Liver (tissue), 9 donors: ENCODE results near the gene CDH7. TPM values are rescaled to one million over a fixed set of nuclear protein-coding genes. Genes with fewer than 3 reads are reported as not detected.
A peak's percentile ranks its signal among the peaks of the same experiment; 100 is the strongest.

Experiments used
- DNase-seq: peaks from one replicate; pipeline ENCODE4 v3.0.0-alpha.2; 2017; ENCODE audit warnings: low spot score
- H3K27ac ChIP-seq, 2 donors: one replicate each; pipeline ENCODE4 v1.7.0; 2013; ENCODE audit warnings: inconsistent platforms in 2 of 2, low read length in 2 of 2, control low read depth in 1 of 2, low read depth in 1 of 2, mild to moderate bottlenecking in 1 of 2
- H3K27me3 ChIP-seq, 4 donors: one replicate each; pipeline versions ENCODE4 v1.6.1 to v1.7.0; 2013; ENCODE audit warnings: low read length in 3 of 4, inconsistent platforms in 1 of 4, mild to moderate bottlenecking in 1 of 4, moderate library complexity in 1 of 4; ENCODE audit not compliant: control insufficient read depth in 4 of 4, insufficient read depth in 4 of 4
- H3K36me3 ChIP-seq, 4 donors: one replicate each; pipeline versions ENCODE4 v1.6.1 to v1.7.0; 2013; ENCODE audit warnings: low read length in 3 of 4, mild to moderate bottlenecking in 3 of 4, low read depth in 1 of 4, moderate library complexity in 1 of 4; ENCODE audit not compliant: control insufficient read depth in 4 of 4, insufficient read depth in 3 of 4
- H3K4me1 ChIP-seq, 4 donors: one replicate each; pipeline versions ENCODE4 v1.6.1 to v1.7.0; 2013; ENCODE audit warnings: low read length in 3 of 4, mild to moderate bottlenecking in 3 of 4, moderate library complexity in 1 of 4; ENCODE audit not compliant: control insufficient read depth in 4 of 4, insufficient read depth in 4 of 4
- H3K4me3 ChIP-seq, 3 donors: one replicate each; pipeline versions ENCODE4 v1.6.1 to v1.7.0; 2013; ENCODE audit warnings: low read length in 3 of 3, control low read depth in 1 of 3, low read depth in 1 of 3, mild to moderate bottlenecking in 1 of 3
- H3K9ac ChIP-seq, 2 donors: one replicate each; pipeline ENCODE4 v1.7.0; 2013; ENCODE audit warnings: low read length in 2 of 2, mild to moderate bottlenecking in 2 of 2, moderate library complexity in 2 of 2, control low read depth in 1 of 2, low read depth in 1 of 2
- H3K9me3 ChIP-seq, 4 donors: one replicate each; pipeline versions ENCODE4 v1.6.1 to v1.7.0; 2013; ENCODE audit warnings: low read length in 3 of 4; ENCODE audit not compliant: control insufficient read depth in 4 of 4
- ATF3 ChIP-seq: IDR thresholded peaks from 2 replicates; pipeline ENCODE4 v1.6.1; 2016; ENCODE audit warnings: antibody characterized with exemption
- CTCF ChIP-seq: fragments of 150-350 bp; IDR thresholded peaks from 2 replicates; pipeline ENCODE4 v1.5.1; 2017; ENCODE audit warnings: improper control_type of control experiment, low read depth, low read length; ENCODE audit not compliant: missing input control
- EGR1 ChIP-seq, 2 donors: IDR thresholded peaks; 2 replicates each; pipeline ENCODE4 v1.6.1; 2016 to 2018; ENCODE audit warnings: antibody characterized with exemption in 2 of 2, low read depth in 2 of 2
- FOXA1 ChIP-seq: IDR thresholded peaks from 2 replicates; pipeline ENCODE4 v1.6.1; 2016; ENCODE audit warnings: antibody characterized with exemption
- GABPA ChIP-seq, 2 donors: IDR thresholded peaks in 1 of 2; conservative IDR thresholded peaks in 1 of 2; 2 replicates each; pipeline ENCODE4 v1.6.1; 2016; ENCODE audit warnings: antibody characterized with exemption in 2 of 2, mild to moderate bottlenecking in 1 of 2, moderate library complexity in 1 of 2
- NR2F2 ChIP-seq: IDR thresholded peaks from 2 replicates; pipeline ENCODE4 v1.6.1; 2016; ENCODE audit warnings: antibody characterized with exemption
- RAD21 ChIP-seq, 2 donors: IDR thresholded peaks; 2 replicates each; pipeline ENCODE4 v1.6.1; 2016; ENCODE audit warnings: antibody characterized with exemption in 2 of 2, mild to moderate bottlenecking in 2 of 2
- RXRA ChIP-seq, 2 donors: IDR thresholded peaks; 2 replicates each; pipeline ENCODE4 v1.6.1; 2017 to 2018; ENCODE audit warnings: antibody characterized with exemption in 2 of 2, mild to moderate bottlenecking in 1 of 2
- WGBS: extraction: QIAGEN DNeasy Blood & Tissue Kit; methylation state at CpG from one replicate; pipeline ENCODE4 v1.1.7; 2013; 5-methylcytosine and 5-hydroxymethylcytosine counted together
- polyA plus RNA-seq, 2 donors: library from polyadenylated mRNA; stranded (reverse) in 1 of 2; unstranded in 1 of 2; fragments of 200-250 nt in 1 of 2; fragments of >200 nt in 1 of 2; fragmentation: Nextera tagmentation in 1 of 2; extraction: Ambion mirVana in 1 of 2; gene quantifications; one replicate each; pipeline versions ENCODE4 v1.2.1 to v1.2.3, GENCODE V29; 2013 to 2015
- total RNA-seq, 2 donors: library from RNA; depleted of rRNA; stranded (reverse); fragments of >200 nt; gene quantifications; one replicate each; pipeline ENCODE4 v1.2.3, GENCODE V29; 2014
- TF ChIP-seq, protein P1 (sequence below): IDR thresholded peaks from 2 replicates; pipeline ENCODE4 v1.6.1; 2016; ENCODE audit warnings: antibody characterized with exemption
- TF ChIP-seq, protein P2 (sequence below): IDR thresholded peaks from 2 replicates; pipeline ENCODE4 v1.6.1; 2016; ENCODE audit warnings: antibody characterized with exemption, mild to moderate bottlenecking
- donor health status: healthy.
- donor health status: healthy.
- donor health status: healthy.
- donor health status: healthy.
- donor health status: healthy.

The CDH7 gene
- total and polyA plus RNA-seq, 4 donors = under 0.01 TPM; not detected in 3

GRCh38 chr18:65934874-65935273, 184.1 kb downstream of the CDH7 start (continued):
- TF ChIP-seq, protein P1, sequence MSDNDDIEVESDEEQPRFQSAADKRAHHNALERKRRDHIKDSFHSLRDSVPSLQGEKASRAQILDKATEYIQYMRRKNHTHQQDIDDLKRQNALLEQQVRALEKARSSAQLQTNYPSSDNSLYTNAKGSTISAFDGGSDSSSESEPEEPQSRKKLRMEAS = no peak
- TF ChIP-seq GABPA (IDR thresholded peaks at IDR 0.05 in 1 of 2, conservative IDR thresholded peaks at IDR 0.05 in 1 of 2) = no peak

DNA sequence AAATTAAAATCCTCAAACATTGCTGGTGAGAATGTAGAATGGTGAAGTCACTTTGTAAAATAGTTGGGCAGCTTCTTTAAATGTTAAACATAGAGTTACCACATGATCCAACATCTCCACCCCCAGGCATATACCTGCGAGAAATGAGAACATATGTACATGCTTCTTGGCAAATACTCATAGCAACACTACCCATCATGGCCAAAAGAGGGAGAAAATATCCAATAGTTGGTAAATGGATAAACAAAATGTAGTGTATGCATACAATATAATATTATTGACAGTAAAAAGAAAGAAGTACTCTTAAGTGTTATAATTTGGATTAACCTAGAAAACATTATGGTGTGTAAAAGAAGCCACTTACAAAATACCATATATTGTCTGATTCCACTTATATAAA, 185.9 kb downstream of the CDH7 start:
- no peak overlapping the region for H3K9ac ChIP-seq
- TF ChIP-seq RAD21 (IDR thresholded peaks at IDR 0.05) (no peak), GABPA (IDR thresholded peaks at IDR 0.05 in 1 of 2, conservative IDR thresholded peaks at IDR 0.05 in 1 of 2) (no peak), NR2F2 (no peak), CTCF (peak; percentile 4), RXRA (IDR thresholded peaks at IDR 0.05) (no peak)
- TF ChIP-seq, protein P1 = no peak
- TF ChIP-seq, protein P2, sequence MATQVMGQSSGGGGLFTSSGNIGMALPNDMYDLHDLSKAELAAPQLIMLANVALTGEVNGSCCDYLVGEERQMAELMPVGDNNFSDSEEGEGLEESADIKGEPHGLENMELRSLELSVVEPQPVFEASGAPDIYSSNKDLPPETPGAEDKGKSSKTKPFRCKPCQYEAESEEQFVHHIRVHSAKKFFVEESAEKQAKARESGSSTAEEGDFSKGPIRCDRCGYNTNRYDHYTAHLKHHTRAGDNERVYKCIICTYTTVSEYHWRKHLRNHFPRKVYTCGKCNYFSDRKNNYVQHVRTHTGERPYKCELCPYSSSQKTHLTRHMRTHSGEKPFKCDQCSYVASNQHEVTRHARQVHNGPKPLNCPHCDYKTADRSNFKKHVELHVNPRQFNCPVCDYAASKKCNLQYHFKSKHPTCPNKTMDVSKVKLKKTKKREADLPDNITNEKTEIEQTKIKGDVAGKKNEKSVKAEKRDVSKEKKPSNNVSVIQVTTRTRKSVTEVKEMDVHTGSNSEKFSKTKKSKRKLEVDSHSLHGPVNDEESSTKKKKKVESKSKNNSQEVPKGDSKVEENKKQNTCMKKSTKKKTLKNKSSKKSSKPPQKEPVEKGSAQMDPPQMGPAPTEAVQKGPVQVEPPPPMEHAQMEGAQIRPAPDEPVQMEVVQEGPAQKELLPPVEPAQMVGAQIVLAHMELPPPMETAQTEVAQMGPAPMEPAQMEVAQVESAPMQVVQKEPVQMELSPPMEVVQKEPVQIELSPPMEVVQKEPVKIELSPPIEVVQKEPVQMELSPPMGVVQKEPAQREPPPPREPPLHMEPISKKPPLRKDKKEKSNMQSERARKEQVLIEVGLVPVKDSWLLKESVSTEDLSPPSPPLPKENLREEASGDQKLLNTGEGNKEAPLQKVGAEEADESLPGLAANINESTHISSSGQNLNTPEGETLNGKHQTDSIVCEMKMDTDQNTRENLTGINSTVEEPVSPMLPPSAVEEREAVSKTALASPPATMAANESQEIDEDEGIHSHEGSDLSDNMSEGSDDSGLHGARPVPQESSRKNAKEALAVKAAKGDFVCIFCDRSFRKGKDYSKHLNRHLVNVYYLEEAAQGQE = no peak
- 93% methylated on average over 1 of the region's 1 CpG for WGBS
- peaks cover 0 to 2% (median 0%) of the 10 kb centered on the region in 4 donors for H3K27me3 ChIP-seq
- peaks cover 0 to 8% (median 1%) of the 10 kb centered on the region in 4 donors for H3K4me1 ChIP-seq
- H3K36me3 ChIP-seq = no peaks in the 10 kb centered on the region
- DNase-seq = no peak
- no peaks in the 10 kb centered on the region for H3K9me3 ChIP-seq
- no peak overlapping the region for H3K27ac ChIP-seq
- H3K4me3 ChIP-seq = no peak overlapping the region

GRCh38 chr18:65937180-65937579, 186.4 kb downstream of the CDH7 start:
- Histone ChIP-seq H3K27me3 (peaks cover 0 to 2% (median 0%) of the 10 kb centered on the region in 4 donors), H3K36me3 (no peaks in the 10 kb centered on the region), H3K4me3 (no peak overlapping the region), H3K9ac (no peak overlapping the region), H3K9me3 (no peaks in the 10 kb centered on the region), H3K4me1 (peaks cover 0 to 8% (median 1%) of the 10 kb centered on the region in 4 donors), H3K27ac (no peak overlapping the region)
- DNase-seq = no peak
- no peak for TF ChIP-seq CTCF
- no peak for TF ChIP-seq ATF3
- no peak for TF ChIP-seq FOXA1
- TF ChIP-seq EGR1 (IDR thresholded peaks at IDR 0.05; ENCODE audit: low read depth in 2 of 2) = no peak
- TF ChIP-seq NR2F2 = no peak
- TF ChIP-seq RAD21 (IDR thresholded peaks at IDR 0.05) = no peak
